Activated CD4-positive, alpha-beta T cell treated with anti-CD3 and anti-CD28 coated beads for 24 hours (primary cell): Measurements from ENCODE around the gene UTS2R.
A peak's percentile ranks its signal among the peaks of the same experiment; 100 is the strongest.

Experiments used
- DNase-seq, 2 donors: peaks; one replicate each; pipeline ENCODE4 v3.0.0-alpha.2; 2020; ENCODE audit warnings: low read depth in 2 of 2

UTS2R gene

GRCh38 chr17:82389379-82389778 is 17.8 kb downstream of the UTS2R start:
- no peak for DNase-seq

GRCh38 chr17:82390015-82390859 is 18.7 kb downstream of the UTS2R start:
- DNase-seq = no peak

GRCh38 chr17:82390860-82391435 is 19.4 kb downstream of the UTS2R start:
- DNase-seq = no peak

- no peak for DNase-seq
These were observed 20.0 kb downstream of the UTS2R start for GRCh38 chr17:82391496-82392066.

GRCh38 chr17:82392209-82392920 is 20.8 kb downstream of the UTS2R start:
- DNase-seq = no peak

DNA sequence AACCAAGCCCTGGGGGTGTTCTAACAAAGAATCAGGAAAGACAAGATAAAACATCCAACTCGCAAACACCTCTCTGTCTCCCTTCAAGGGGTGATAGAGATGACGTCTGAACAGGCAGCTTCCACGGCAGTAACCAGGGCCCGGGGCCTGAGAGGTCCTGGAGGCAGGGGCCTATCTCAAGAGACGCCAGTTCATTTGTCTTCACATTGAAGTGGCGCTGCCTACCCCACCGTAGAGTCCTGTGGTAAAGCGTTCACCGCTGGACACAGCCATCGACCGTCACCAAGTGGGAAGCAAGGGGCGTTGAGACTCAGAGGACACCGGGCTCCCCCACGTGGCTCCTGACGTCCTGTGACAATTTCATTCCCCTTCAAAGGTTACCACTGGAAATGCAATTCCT is 21.4 kb downstream of the UTS2R start:
- no peak for DNase-seq

DNA sequence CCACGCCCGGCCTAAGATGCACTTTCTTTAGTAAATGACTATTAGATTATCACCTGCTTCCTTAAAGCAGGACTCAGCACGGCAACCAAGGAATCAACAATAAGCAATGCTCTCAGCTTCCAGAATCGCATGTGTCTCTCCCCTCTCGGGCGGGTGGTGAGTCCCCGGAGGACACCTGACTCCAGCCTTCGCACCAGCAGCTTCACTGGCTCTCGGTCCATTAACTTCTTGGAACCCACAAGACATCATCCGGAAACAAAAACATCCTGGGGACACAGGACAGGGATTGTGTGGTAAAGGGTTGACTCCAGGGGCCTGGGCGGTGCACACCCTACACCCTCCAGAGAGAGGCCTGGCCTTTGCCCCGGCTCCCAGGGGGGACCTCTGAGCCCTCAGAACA is 22.7 kb downstream of the UTS2R start:
- no peak for DNase-seq

GRCh38 chr17:82396601-82397435 is 25.3 kb downstream of the UTS2R start:
- DNase-seq = no peak

GRCh38 chr17:82397449-82398335 is 26.1 kb downstream of the UTS2R start:
- no peak for DNase-seq

DNA sequence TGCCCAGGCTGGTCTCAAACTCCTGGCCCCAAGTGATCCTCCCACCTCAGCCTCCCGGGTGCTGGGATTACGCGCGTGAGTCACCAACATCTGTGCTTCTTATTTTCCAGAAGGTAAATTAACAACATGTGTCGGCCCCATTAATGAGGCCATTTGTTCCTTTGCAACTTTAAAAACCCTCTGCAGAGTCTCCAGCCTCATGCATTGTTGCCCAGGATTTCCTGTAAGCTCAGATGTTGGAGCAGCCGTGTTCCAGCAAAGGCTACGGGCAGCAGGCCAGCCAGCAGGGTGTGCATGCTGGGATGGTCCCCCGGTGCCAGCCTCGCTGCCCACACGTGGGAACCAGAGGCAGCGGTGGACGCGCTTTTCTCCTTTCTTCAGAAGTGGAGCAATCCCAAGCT is 27.5 kb downstream of the UTS2R start:
- no peak for DNase-seq

DNA sequence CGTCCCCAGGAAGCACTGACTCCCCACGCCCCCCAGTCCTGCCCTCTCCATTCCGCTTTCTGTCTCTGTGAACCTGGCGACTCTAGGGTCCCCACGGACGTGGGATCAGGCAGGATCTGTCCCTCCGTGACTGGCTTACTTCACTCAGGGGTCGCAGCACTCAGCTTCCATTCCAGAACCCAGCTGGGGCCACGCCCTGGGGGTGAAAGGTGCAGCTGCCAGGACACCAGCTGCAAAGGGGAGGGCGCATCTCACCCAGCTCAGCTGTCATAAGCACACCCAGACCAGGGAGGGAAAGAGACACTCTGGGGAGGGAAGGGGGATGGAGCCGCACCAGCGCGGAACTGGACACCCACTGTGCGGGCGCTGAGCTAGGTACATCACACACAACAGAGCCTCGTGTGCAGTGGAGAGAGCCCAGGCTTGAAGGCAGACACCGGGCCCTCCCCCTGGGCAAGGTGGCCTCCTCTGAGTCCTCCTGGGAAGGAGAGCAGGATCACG is 28.1 kb downstream of the UTS2R start:
- DNase-seq = no peak

- DNase-seq = no peak
These were observed 28.6 kb downstream of the UTS2R start for GRCh38 chr17:82400206-82400605.

- peak; percentile 25 to 41 for DNase-seq
These were observed 29.3 kb downstream of the UTS2R start for GRCh38 chr17:82400830-82401229.

GRCh38 chr17:82402865-82403264 is 31.3 kb downstream of the UTS2R start:
- DNase-seq = no peak

- DNase-seq = no peak
These were observed 32.4 kb downstream of the UTS2R start for GRCh38 chr17:82403662-82404660.

DNA sequence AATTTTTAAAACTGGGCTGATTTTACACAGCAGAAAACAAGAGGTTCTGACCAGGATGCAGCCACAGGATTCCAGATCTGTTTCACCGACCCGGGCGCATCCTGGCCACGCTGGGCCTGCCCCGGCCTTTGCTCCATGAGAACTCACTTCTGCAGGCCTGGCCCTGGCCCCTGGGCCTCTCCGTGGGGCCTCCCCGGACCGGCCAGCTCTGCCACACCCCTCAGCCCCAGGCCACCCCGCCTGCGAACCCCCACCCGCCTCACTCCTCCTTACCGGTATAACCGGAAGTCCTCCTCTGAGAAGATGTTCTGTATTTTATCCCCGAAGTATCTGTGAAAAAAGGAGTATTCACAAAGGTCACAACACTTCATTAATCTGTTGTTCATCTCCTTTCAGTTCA is 33.5 kb downstream of the UTS2R start:
- DNase-seq = no peak

GRCh38 chr17:82406131-82406671 is 34.6 kb downstream of the UTS2R start:
- no peak for DNase-seq

GRCh38 chr17:82407255-82407654 is 35.7 kb downstream of the UTS2R start:
- no peak for DNase-seq
